Measurements from ENCODE around the gene GLOD5. TPM values are rescaled to one million over a fixed set of nuclear protein-coding genes. Genes with fewer than 3 reads are reported as not detected.

Gene GLOD5
- total RNA-seq, 2 experiments from 2014 or later, result not detected

GRCh38 chrX:48749182-48749581 is 12.4 kb upstream of the GLOD5 start:
- POLR2A ChIA-PET, result no interaction called here
- H3K27ac Mint-ChIP-seq, result no peak overlapping the region
- no peaks in the 10 kb centered on the region for H3K27me3 Mint-ChIP-seq

GRCh38 chrX:48751343-48751742 is 10.2 kb upstream of the GLOD5 start:
- Mint-ChIP-seq H3K9me3 (no peaks in the 10 kb centered on the region), H3K4me1 (ENCODE audit: low read depth) (no peaks in the 10 kb centered on the region), H3K4me3 (no peak overlapping the region), H3K27ac (no peak overlapping the region), H3K27me3 (no peaks in the 10 kb centered on the region), H3K36me3 (ENCODE audit: low read depth) (no peaks in the 10 kb centered on the region)
- CTCF ChIA-PET, result no interaction called here
- no peak for TF ChIP-seq CTCF (IDR thresholded peaks at IDR 0.05)
- no peak for ATAC-seq (ENCODE audit: poor library complexity)
- Histone ChIP-seq H3K9me3 (ENCODE audit: control insufficient read depth in 1 of 2, insufficient read depth in 1 of 2, low read length in 2 of 2) (no peaks in the 10 kb centered on the region), H3K27ac (ENCODE audit: low read depth in 1 of 2, low read length in 2 of 2) (no peak overlapping the region), H3K36me3 (ENCODE audit: insufficient read depth, low read length) (no peaks in the 10 kb centered on the region), H3K4me1 (ENCODE audit: insufficient read depth, low read length) (no peaks in the 10 kb centered on the region), H3K27me3 (ENCODE audit: control insufficient read depth in 1 of 2, insufficient read depth in 2 of 2, low read length in 2 of 2) (no peaks in the 10 kb centered on the region), H3K4me3 (ENCODE audit: low read length) (no peak overlapping the region)
- no peak for DNase-seq
- POLR2A ChIA-PET, result interaction anchor here (1.0 kb wide), 1 partner anchor 14 kb away, joined by 4 read pairs; no protein-coding TSS in a partner anchor
- intact Hi-C loops (cut with DNase I, micrococcal nuclease), result loop anchor here in 1 of 2 experiments (5.0 kb wide), 1 partner anchor 41 kb away; no protein-coding TSS in a partner anchor

More at GRCh38 chrX:48749182-48749581, 12.4 kb upstream of the GLOD5 start:
- Histone ChIP-seq H3K4me1 (ENCODE audit: insufficient read depth, low read length) (no peaks in the 10 kb centered on the region), H3K9me3 (ENCODE audit: control insufficient read depth in 1 of 2, insufficient read depth in 1 of 2, low read length in 2 of 2) (no peaks in the 10 kb centered on the region), H3K36me3 (ENCODE audit: insufficient read depth, low read length) (no peaks in the 10 kb centered on the region), H3K27me3 (ENCODE audit: control insufficient read depth in 1 of 2, insufficient read depth in 2 of 2, low read length in 2 of 2) (no peaks in the 10 kb centered on the region), H3K27ac (ENCODE audit: low read depth in 1 of 2, low read length in 2 of 2) (no peak overlapping the region), H3K4me3 (ENCODE audit: low read length) (no peak overlapping the region)
- ATAC-seq (ENCODE audit: poor library complexity), result no peak
- DNase-seq, result no peak
- Mint-ChIP-seq H3K4me1 (ENCODE audit: low read depth) (no peaks in the 10 kb centered on the region), H3K9me3 (no peaks in the 10 kb centered on the region), H3K4me3 (no peak overlapping the region), H3K36me3 (ENCODE audit: low read depth) (no peaks in the 10 kb centered on the region)
- CTCF ChIA-PET, result no interaction called here
- intact Hi-C loops (cut with DNase I, micrococcal nuclease), result no loop called here
- no peak for TF ChIP-seq CTCF (IDR thresholded peaks at IDR 0.05)

- Histone ChIP-seq H3K4me1 (ENCODE audit: insufficient read depth, low read length) (no peaks in the 10 kb centered on the region), H3K4me3 (ENCODE audit: low read length) (no peak overlapping the region), H3K27ac (ENCODE audit: low read depth in 1 of 2, low read length in 2 of 2) (no peak overlapping the region), H3K36me3 (ENCODE audit: insufficient read depth, low read length) (no peaks in the 10 kb centered on the region), H3K9me3 (ENCODE audit: control insufficient read depth in 1 of 2, insufficient read depth in 1 of 2, low read length in 2 of 2) (no peaks in the 10 kb centered on the region), H3K27me3 (ENCODE audit: control insufficient read depth in 1 of 2, insufficient read depth in 2 of 2, low read length in 2 of 2) (no peaks in the 10 kb centered on the region)
- TF ChIP-seq CTCF (IDR thresholded peaks at IDR 0.05), result no peak
- intact Hi-C loops (cut with DNase I, micrococcal nuclease), result loop anchor here in 1 of 2 experiments (5.0 kb wide), 1 partner anchor 40 kb away; no protein-coding TSS in a partner anchor
- POLR2A ChIA-PET, result no interaction called here
- DNase-seq (no peak), ATAC-seq (ENCODE audit: poor library complexity) (no peak)
- no peak overlapping the region for H3K4me3 Mint-ChIP-seq
- H3K4me1 Mint-ChIP-seq (ENCODE audit: low read depth), result no peaks in the 10 kb centered on the region
- H3K27ac Mint-ChIP-seq, result no peak overlapping the region
- no peaks in the 10 kb centered on the region for H3K27me3 Mint-ChIP-seq
- H3K9me3 Mint-ChIP-seq, result no peaks in the 10 kb centered on the region
- CTCF ChIA-PET, result no interaction called here
- H3K36me3 Mint-ChIP-seq (ENCODE audit: low read depth), result no peaks in the 10 kb centered on the region
Observed at GRCh38 chrX:48752498-48752897, 9.0 kb upstream of the GLOD5 start.

Measured in CD4-positive, alpha-beta T cell (primary cell).